ENCODE measurements around the gene RAB33A. TPM values are rescaled to one million over a fixed set of nuclear protein-coding genes. Genes with fewer than 3 reads are reported as not detected.

RAB33A gene
- total RNA-seq, 2 experiments from 2014 or later, result 28.2 to 28.8 TPM

GRCh38 chrX:130211415-130212186 is 39.8 kb downstream of the RAB33A start:
- Mint-ChIP-seq H3K27me3 (no peaks in the 10 kb centered on the region), H3K36me3 (ENCODE audit: low read depth) (peaks cover 20% of the 10 kb centered on the region), H3K9me3 (no peaks in the 10 kb centered on the region), H3K4me3 (no peak overlapping the region), H3K4me1 (ENCODE audit: low read depth) (peaks cover 19% of the 10 kb centered on the region), H3K27ac (peak overlapping the region; percentile 87)
- ChIA-PET CTCF (interaction anchor here (0.8 to 2.6 kb wide), 4 partner anchors 16 to 609 kb away, joined by 3 to 8 read pairs (median 3); no protein-coding TSS in a partner anchor), POLR2A (interaction anchor here (0.8 kb wide), 1 partner anchor 45 kb away, joined by 3 read pairs; no protein-coding TSS in a partner anchor)
- intact Hi-C loops (cut with micrococcal nuclease), result no loop called here
- ATAC-seq (peak; percentile 60), DNase-seq (no peak)
- TF ChIP-seq, protein P1, sequence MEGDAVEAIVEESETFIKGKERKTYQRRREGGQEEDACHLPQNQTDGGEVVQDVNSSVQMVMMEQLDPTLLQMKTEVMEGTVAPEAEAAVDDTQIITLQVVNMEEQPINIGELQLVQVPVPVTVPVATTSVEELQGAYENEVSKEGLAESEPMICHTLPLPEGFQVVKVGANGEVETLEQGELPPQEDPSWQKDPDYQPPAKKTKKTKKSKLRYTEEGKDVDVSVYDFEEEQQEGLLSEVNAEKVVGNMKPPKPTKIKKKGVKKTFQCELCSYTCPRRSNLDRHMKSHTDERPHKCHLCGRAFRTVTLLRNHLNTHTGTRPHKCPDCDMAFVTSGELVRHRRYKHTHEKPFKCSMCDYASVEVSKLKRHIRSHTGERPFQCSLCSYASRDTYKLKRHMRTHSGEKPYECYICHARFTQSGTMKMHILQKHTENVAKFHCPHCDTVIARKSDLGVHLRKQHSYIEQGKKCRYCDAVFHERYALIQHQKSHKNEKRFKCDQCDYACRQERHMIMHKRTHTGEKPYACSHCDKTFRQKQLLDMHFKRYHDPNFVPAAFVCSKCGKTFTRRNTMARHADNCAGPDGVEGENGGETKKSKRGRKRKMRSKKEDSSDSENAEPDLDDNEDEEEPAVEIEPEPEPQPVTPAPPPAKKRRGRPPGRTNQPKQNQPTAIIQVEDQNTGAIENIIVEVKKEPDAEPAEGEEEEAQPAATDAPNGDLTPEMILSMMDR (IDR thresholded peaks at IDR 0.05), result no peak

DNA sequence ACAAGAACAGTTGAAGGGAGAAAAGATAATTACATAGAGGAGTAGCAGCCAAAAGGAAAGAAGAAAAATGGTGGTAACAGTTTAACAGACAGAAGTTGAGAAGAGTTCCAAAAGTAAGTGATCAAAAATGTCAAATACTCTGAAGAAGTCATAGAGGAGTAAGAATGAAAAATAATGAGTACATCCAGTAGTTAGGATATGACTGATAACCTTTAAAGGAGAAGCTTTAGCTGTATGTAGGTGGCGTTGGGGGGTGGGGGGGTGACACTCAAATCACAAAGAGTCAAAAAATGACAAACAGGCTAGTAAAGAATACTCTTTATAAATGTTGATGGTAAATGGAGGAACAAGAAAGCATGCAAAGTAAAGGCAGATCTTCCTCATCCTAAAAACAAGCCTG is 40.6 kb downstream of the RAB33A start:
- POLR2A ChIA-PET, result no interaction called here
- ATAC-seq (peak; percentile 68), DNase-seq (no peak)
- Mint-ChIP-seq H3K9me3 (no peaks in the 10 kb centered on the region), H3K27me3 (no peaks in the 10 kb centered on the region), H3K4me1 (ENCODE audit: low read depth) (peaks cover 19% of the 10 kb centered on the region), H3K36me3 (ENCODE audit: low read depth) (peaks cover 23% of the 10 kb centered on the region), H3K4me3 (no peak overlapping the region), H3K27ac (peak overlapping the region; percentile 87)
- intact Hi-C loops (cut with micrococcal nuclease), result no loop called here
- CTCF ChIA-PET, result interaction anchor here (1.5 to 2.6 kb wide), 2 partner anchors 20 to 152 kb away, joined by 3 to 8 read pairs; no protein-coding TSS in a partner anchor
- TF ChIP-seq, protein P1 (IDR thresholded peaks at IDR 0.05), result no peak

- CTCF ChIA-PET, result no interaction called here
These were observed 41.6 kb downstream of the RAB33A start for GRCh38 chrX:130213376-130213775.

GRCh38 chrX:130216320-130216719 is 44.6 kb downstream of the RAB33A start:
- no peaks in the 10 kb centered on the region for H3K9me3 Mint-ChIP-seq
- H3K27ac Mint-ChIP-seq, result no peak overlapping the region
- TF ChIP-seq, protein P1 (IDR thresholded peaks at IDR 0.05), result no peak
- H3K4me3 Mint-ChIP-seq, result no peak overlapping the region
- H3K36me3 Mint-ChIP-seq (ENCODE audit: low read depth), result peaks cover 23% of the 10 kb centered on the region
- CTCF ChIA-PET, result no interaction called here
- no peaks in the 10 kb centered on the region for H3K27me3 Mint-ChIP-seq
- ATAC-seq, result no peak
- no peak for DNase-seq
- intact Hi-C loops (cut with micrococcal nuclease), result no loop called here
- POLR2A ChIA-PET, result no interaction called here
- peaks cover 19% of the 10 kb centered on the region for H3K4me1 Mint-ChIP-seq (ENCODE audit: low read depth)

More at GRCh38 chrX:130213376-130213775, 41.6 kb downstream of the RAB33A start:
- TF ChIP-seq, protein P1 (IDR thresholded peaks at IDR 0.05), result no peak
- H3K4me1 Mint-ChIP-seq (ENCODE audit: low read depth), result peaks cover 19% of the 10 kb centered on the region
- DNase-seq (no peak), ATAC-seq (no peak)
- intact Hi-C loops (cut with micrococcal nuclease), result no loop called here
- no peak overlapping the region for H3K4me3 Mint-ChIP-seq
- POLR2A ChIA-PET, result no interaction called here
- peaks cover 23% of the 10 kb centered on the region for H3K36me3 Mint-ChIP-seq (ENCODE audit: low read depth)
- H3K27me3 Mint-ChIP-seq, result no peaks in the 10 kb centered on the region
- H3K27ac Mint-ChIP-seq, result peak overlapping the region; percentile 16
- no peaks in the 10 kb centered on the region for H3K9me3 Mint-ChIP-seq

DNA sequence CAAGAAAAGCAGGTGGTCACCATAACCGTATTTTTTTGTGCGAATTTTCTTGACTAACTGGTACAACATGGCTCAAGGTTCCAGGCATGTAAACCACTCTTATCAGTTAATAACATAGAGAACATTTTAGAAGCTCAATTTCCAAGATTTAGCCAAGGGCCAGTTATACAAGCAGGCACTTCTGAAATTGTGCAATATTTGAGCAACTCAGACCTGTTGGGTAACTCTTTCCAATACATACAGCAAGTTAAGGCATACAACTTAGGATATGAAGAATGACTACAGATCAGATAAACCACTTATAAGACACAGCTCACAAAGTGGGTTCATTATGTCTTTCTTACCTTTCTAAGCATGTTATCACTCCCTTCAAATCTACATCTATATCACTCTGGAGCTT is 53.0 kb downstream of the RAB33A start:
- ChIA-PET CTCF (interaction anchor here (2.1 kb wide), 1 partner anchor 32 kb away, joined by 5 read pairs; no protein-coding TSS in a partner anchor), POLR2A (no interaction called here)
- no peak overlapping the region for H3K4me3 Mint-ChIP-seq

More for the DNA sequence above, 53.0 kb downstream of the RAB33A start:
- Mint-ChIP-seq H3K27ac (no peak overlapping the region), H3K9me3 (no peaks in the 10 kb centered on the region), H3K27me3 (no peaks in the 10 kb centered on the region), H3K4me1 (ENCODE audit: low read depth) (no peaks in the 10 kb centered on the region), H3K36me3 (ENCODE audit: low read depth) (peaks cover 6% of the 10 kb centered on the region)
- DNase-seq, result no peak
- no peak for ATAC-seq
- intact Hi-C loops (cut with micrococcal nuclease), result no loop called here
- TF ChIP-seq, protein P1 (IDR thresholded peaks at IDR 0.05), result no peak
